Sigmoid colon (tissue), 7 donors: Measurements from ENCODE around the gene ASPM. TPM values are rescaled to one million over a fixed set of nuclear protein-coding genes. Genes with fewer than 3 reads are reported as not detected.

ENCODE experiments used
- DNase-seq: peaks from one replicate; pipeline ENCODE4 v3.0.0-alpha.2; 2019
- H3K27ac ChIP-seq, 4 donors: fragments of 200-600 bp; sonication (generic); one replicate each; pipeline ENCODE4 v1.5.1; 2016 to 2019; ENCODE audit warnings: mild to moderate bottlenecking in 1 of 4
- H3K27me3 ChIP-seq, 3 donors: fragments of 200-600 bp; sonication (generic); one replicate each; pipeline ENCODE4 v1.5.1; 2019; ENCODE audit warnings: mild to moderate bottlenecking in 1 of 3
- H3K36me3 ChIP-seq, 4 donors: fragments of 200-600 bp; sonication (generic); one replicate each; pipeline ENCODE4 v1.5.1; 2016 to 2019
- H3K4me1 ChIP-seq, 4 donors: fragments of 200-600 bp; sonication (generic); one replicate each; pipeline ENCODE4 v1.5.1; 2017 to 2019
- H3K4me3 ChIP-seq, 4 donors: fragments of 200-600 bp; sonication (generic); one replicate each; pipeline ENCODE4 v1.5.1; 2017 to 2019; ENCODE audit warnings: mild to moderate bottlenecking in 2 of 4, moderate library complexity in 1 of 4
- H3K9me3 ChIP-seq, 4 donors: fragments of 200-600 bp in 3 of 4; sonication (generic) in 3 of 4; one replicate each; pipeline versions ENCODE4 v1.5.1 to v1.6.1; 2013 to 2019
- CTCF ChIP-seq, 4 experiments: fragments of 450-650 bp in 3 of 4; fragments of 200-600 bp in 1 of 4; IDR thresholded peaks; one replicate each; pipeline ENCODE4 v1.5.1; 2016 to 2019; ENCODE audit warnings: antibody characterized with exemption in 4 of 4, mild to moderate bottlenecking in 3 of 4, moderate library complexity in 2 of 4
- EP300 ChIP-seq, 4 donors: sonication (generic); formaldehyde crosslinking; IDR thresholded peaks; one replicate each; pipeline ENCODE4 v1.6.1; 2017; ENCODE audit warnings: antibody characterized with exemption in 4 of 4
- POLR2A ChIP-seq, 2 donors: fragments of 450-650 bp; IDR thresholded peaks; one replicate each; pipeline ENCODE4 v1.6.1; 2016; ENCODE audit warnings: antibody characterized with exemption in 2 of 2, mild to moderate bottlenecking in 2 of 2, moderate library complexity in 2 of 2
- POLR2AphosphoS5 ChIP-seq, 4 donors: sonication (generic); formaldehyde crosslinking; IDR thresholded peaks; one replicate each; pipeline ENCODE4 v1.6.1; 2017; ENCODE audit warnings: antibody characterized with exemption in 4 of 4
- WGBS, 2 donors: extraction: QIAGEN DNeasy Blood & Tissue Kit; methylation state at CpG; one replicate each; pipeline ENCODE4 v1.1.7; 2013; 5-methylcytosine and 5-hydroxymethylcytosine counted together
- intact Hi-C: fragments of 100-400 bp; cut with DNase I; formaldehyde crosslinking; loops from one replicate; pipeline ENCODE4 v1.15.1; 2023
- polyA plus RNA-seq, 3 donors: library from polyadenylated mRNA; stranded (reverse); fragments of 200-250 nt; gene quantifications; one replicate each; pipeline ENCODE4 v1.2.3, GENCODE V29; 2013
- total RNA-seq, 4 donors: library from RNA; depleted of rRNA; stranded (reverse); fragments of >200 nt; gene quantifications; one replicate each; pipeline ENCODE4 v1.1.0, GENCODE V29; 2016
- donor health status: healthy with polysubstance abuse.
- donor health status: Bipolar disorder and iron deficiency.
- donor health status: healthy.

Gene ASPM
- total and polyA plus RNA-seq, 7 donors: under 0.01 to 5.9 (median 0.69) TPM

- intact Hi-C loops: no loop called here
- Histone ChIP-seq H3K27ac (no peak overlapping the region), H3K9me3 (peaks cover 0 to 4% (median 2%) of the 10 kb centered on the region in 4 donors), H3K4me1 (no peaks in the 10 kb centered on the region), H3K27me3 (no peaks in the 10 kb centered on the region), H3K36me3 (no peaks in the 10 kb centered on the region), H3K4me3 (no peak overlapping the region)
- 68 to 79% methylated on average over 1 of the region's 1 CpG for WGBS, 2 donors
- TF ChIP-seq CTCF (IDR thresholded peaks at IDR 0.05): no peak
- DNase-seq: no peak
Observed at GRCh38 chr1:197076585-197076984, 69.9 kb downstream of the ASPM start.

GRCh38 chr1:197073978-197074377 is 72.5 kb downstream of the ASPM start:
- intact Hi-C loops: no loop called here
- H3K27ac ChIP-seq: no peak overlapping the region
- no peaks in the 10 kb centered on the region for H3K9me3 ChIP-seq
- no peaks in the 10 kb centered on the region for H3K27me3 ChIP-seq
- TF ChIP-seq POLR2AphosphoS5 (IDR thresholded peaks at IDR 0.05): no peak
- no peak for TF ChIP-seq POLR2A (IDR thresholded peaks at IDR 0.05)
- no peak for TF ChIP-seq EP300 (IDR thresholded peaks at IDR 0.05)
- no peak for TF ChIP-seq CTCF (IDR thresholded peaks at IDR 0.05)
- H3K4me3 ChIP-seq: no peak overlapping the region
- H3K4me1 ChIP-seq: no peaks in the 10 kb centered on the region
- no peak for DNase-seq
- WGBS, 2 donors: 86 to 91% methylated on average over 1 of the region's 1 CpG
- no peaks in the 10 kb centered on the region for H3K36me3 ChIP-seq

- intact Hi-C loops: no loop called here
- no peak for TF ChIP-seq POLR2A (IDR thresholded peaks at IDR 0.05)
- TF ChIP-seq EP300 (IDR thresholded peaks at IDR 0.05): no peak
- TF ChIP-seq POLR2AphosphoS5 (IDR thresholded peaks at IDR 0.05): no peak
- no peak for TF ChIP-seq CTCF (IDR thresholded peaks at IDR 0.05)
- H3K27me3 ChIP-seq: no peaks in the 10 kb centered on the region
- H3K27ac ChIP-seq: no peak overlapping the region
- no peak overlapping the region for H3K4me3 ChIP-seq
- no peaks in the 10 kb centered on the region for H3K36me3 ChIP-seq
- H3K4me1 ChIP-seq: no peaks in the 10 kb centered on the region
- no peaks in the 10 kb centered on the region for H3K9me3 ChIP-seq
- no peak for DNase-seq
Observed at GRCh38 chr1:197067457-197067818, 79.0 kb downstream of the ASPM start.

GRCh38 chr1:197066719-197067456 is 79.6 kb downstream of the ASPM start, which contains the start of gene F13B:
Gene F13B, minus strand, starts transcription at chr1:197067260. Its CDS starts 37 bp downstream, at chr1:197067223.
- Histone ChIP-seq H3K4me1 (no peaks in the 10 kb centered on the region), H3K27ac (no peak within 1 kb of the TSS), H3K4me3 (no peak within 1 kb of the TSS), H3K9me3 (no peaks in the 10 kb centered on the region), H3K27me3 (no peaks in the 10 kb centered on the region), H3K36me3 (no peaks in the 10 kb centered on the region)
- 72 to 81% methylated on average over 3 of the region's 3 CpGs for WGBS, 2 donors
- no peak for TF ChIP-seq EP300 (IDR thresholded peaks at IDR 0.05)
- intact Hi-C loops: no loop called here
- DNase-seq: no peak

- Histone ChIP-seq H3K4me1 (no peaks in the 10 kb centered on the region), H3K27me3 (no peaks in the 10 kb centered on the region), H3K4me3 (no peak overlapping the region), H3K27ac (no peak overlapping the region), H3K36me3 (no peaks in the 10 kb centered on the region), H3K9me3 (no peaks in the 10 kb centered on the region)
- intact Hi-C loops: no loop called here
- TF ChIP-seq POLR2AphosphoS5 (IDR thresholded peaks at IDR 0.05): no peak
- no peak for DNase-seq
- WGBS, 2 donors: 87% methylated on average over 1 of the region's 1 CpG
Observed at GRCh38 chr1:197066277-197066676, 80.2 kb downstream of the ASPM start.

- intact Hi-C loops: no loop called here
- H3K27me3 ChIP-seq: no peaks in the 10 kb centered on the region
- H3K9me3 ChIP-seq: no peaks in the 10 kb centered on the region
- no peak overlapping the region for H3K4me3 ChIP-seq
- no peaks in the 10 kb centered on the region for H3K4me1 ChIP-seq
- H3K36me3 ChIP-seq: no peaks in the 10 kb centered on the region
- TF ChIP-seq POLR2AphosphoS5 (IDR thresholded peaks at IDR 0.05) (no peak), EP300 (IDR thresholded peaks at IDR 0.05) (no peak), POLR2A (IDR thresholded peaks at IDR 0.05) (no peak), CTCF (IDR thresholded peaks at IDR 0.05) (no peak)
- DNase-seq: no peak
- no peak overlapping the region for H3K27ac ChIP-seq
Observed at GRCh38 chr1:197065559-197065958, 80.9 kb downstream of the ASPM start.
